Prostate gland (tissue), 2 donors: Measurements from ENCODE around the gene RANGAP1.

Source experiments
- CTCF ChIP-seq, 4 experiments: fragments of 200-600 bp in 2 of 4; fragments of 450-650 bp in 2 of 4; sonication (generic) in 2 of 4; IDR thresholded peaks; 1 replicate in 3 of 4; 2 replicates in 1 of 4; pipeline ENCODE4 v1.5.1; 2016 to 2019; ENCODE audit warnings: antibody characterized with exemption in 4 of 4, mild to moderate bottlenecking in 2 of 4, moderate library complexity in 2 of 4
- POLR2AphosphoS5 ChIP-seq: sonication (generic); formaldehyde crosslinking; IDR thresholded peaks from one replicate; pipeline ENCODE4 v1.6.1; 2017; ENCODE audit warnings: antibody characterized with exemption

- TF ChIP-seq POLR2AphosphoS5 (no peak), CTCF (IDR thresholded peaks at IDR 0.05) (no peak)
Measured at GRCh38 chr22:41315586-41315985, 29.6 kb upstream of the RANGAP1 start.
